ENCODE data around the gene MYOM3. TPM values are rescaled to one million over a fixed set of nuclear protein-coding genes. Genes with fewer than 3 reads are reported as not detected.

Gene MYOM3
- total RNA-seq, 2 donors from 2014 or later, result 0.11 to 0.15 TPM

GRCh38 chr1:24133819-24134218 is 21.9 kb upstream of the MYOM3 start:
- Mint-ChIP-seq H3K4me1 (peaks cover 6% of the 10 kb centered on the region), H3K9me3 (no peaks in the 10 kb centered on the region)
- WGBS, 2 experiments (ENCODE audit: insufficient coverage in 1 of 2, insufficient read length in 1 of 2), result no CpG with 5 or more reads among the region's 1 CpG

GRCh38 chr1:24130385-24130784 is 18.4 kb upstream of the MYOM3 start:
- Mint-ChIP-seq H3K9me3 (no peaks in the 10 kb centered on the region), H3K36me3 (ENCODE audit: low read depth) (no peaks in the 10 kb centered on the region), H3K27me3 (ENCODE audit: insufficient read depth) (no peaks in the 10 kb centered on the region), H3K27ac (no peak overlapping the region), H3K4me1 (peaks cover 7% of the 10 kb centered on the region), H3K4me3 (no peak overlapping the region)
- 91 to 100% methylated on average over 3 of the region's 3 CpGs for WGBS, 2 experiments (ENCODE audit: insufficient coverage in 1 of 2, insufficient read length in 1 of 2)
- TF ChIP-seq CTCF (conservative IDR thresholded peaks at IDR 0.05), result no peak
- Histone ChIP-seq H3K36me3 (ENCODE audit: control insufficient read depth, insufficient read depth, low read length) (no peaks in the 10 kb centered on the region), H3K9me3 (ENCODE audit: control insufficient read depth, low read length) (peaks cover 6% of the 10 kb centered on the region), H3K4me3 (ENCODE audit: low read length) (no peak overlapping the region), H3K27me3 (ENCODE audit: control insufficient read depth, insufficient read depth, low read length, poor library complexity, severe bottlenecking) (no peaks in the 10 kb centered on the region), H3K4me1 (ENCODE audit: control insufficient read depth, insufficient read depth, low read length) (no peaks in the 10 kb centered on the region), H3K27ac (ENCODE audit: low read depth, low read length) (no peak overlapping the region), H3K9ac (ENCODE audit: extremely low read depth, low read length, poor library complexity, severe bottlenecking) (no peak overlapping the region)
- no peak for DNase-seq

More at GRCh38 chr1:24133819-24134218, 21.9 kb upstream of the MYOM3 start:
- Histone ChIP-seq H3K27ac (ENCODE audit: low read depth, low read length) (no peak overlapping the region), H3K4me1 (ENCODE audit: control insufficient read depth, insufficient read depth, low read length) (no peaks in the 10 kb centered on the region), H3K27me3 (ENCODE audit: control insufficient read depth, insufficient read depth, low read length, poor library complexity, severe bottlenecking) (no peaks in the 10 kb centered on the region), H3K9ac (ENCODE audit: extremely low read depth, low read length, poor library complexity, severe bottlenecking) (no peak overlapping the region), H3K9me3 (ENCODE audit: control insufficient read depth, low read length) (peaks cover 6% of the 10 kb centered on the region), H3K36me3 (ENCODE audit: control insufficient read depth, insufficient read depth, low read length) (no peaks in the 10 kb centered on the region), H3K4me3 (ENCODE audit: low read length) (no peak overlapping the region)
- no peak overlapping the region for H3K27ac Mint-ChIP-seq
- H3K36me3 Mint-ChIP-seq (ENCODE audit: low read depth), result no peaks in the 10 kb centered on the region
- H3K4me3 Mint-ChIP-seq, result no peak overlapping the region
- no peaks in the 10 kb centered on the region for H3K27me3 Mint-ChIP-seq (ENCODE audit: insufficient read depth)
- DNase-seq, result no peak
- no peak for TF ChIP-seq CTCF (conservative IDR thresholded peaks at IDR 0.05)

GRCh38 chr1:24127801-24128363 is 15.9 kb upstream of the MYOM3 start:
- no peak overlapping the region for H3K27ac ChIP-seq (ENCODE audit: low read depth, low read length)
- WGBS, 2 experiments (ENCODE audit: insufficient coverage in 1 of 2, insufficient read length in 1 of 2), result 78 to 87% methylated on average over 5 to 7 of the region's 7 CpGs
- Mint-ChIP-seq H3K4me3 (no peak overlapping the region), H3K27me3 (ENCODE audit: insufficient read depth) (no peaks in the 10 kb centered on the region), H3K27ac (no peak overlapping the region), H3K9me3 (no peaks in the 10 kb centered on the region), H3K36me3 (ENCODE audit: low read depth) (no peaks in the 10 kb centered on the region), H3K4me1 (peaks cover 7% of the 10 kb centered on the region)
- no peak for DNase-seq
- peaks cover 6% of the 10 kb centered on the region for H3K9me3 ChIP-seq (ENCODE audit: control insufficient read depth, low read length)
- H3K4me3 ChIP-seq (ENCODE audit: low read length), result no peak overlapping the region
- H3K27me3 ChIP-seq (ENCODE audit: control insufficient read depth, insufficient read depth, low read length, poor library complexity, severe bottlenecking), result no peaks in the 10 kb centered on the region
- no peaks in the 10 kb centered on the region for H3K4me1 ChIP-seq (ENCODE audit: control insufficient read depth, insufficient read depth, low read length)
- no peak for TF ChIP-seq CTCF (conservative IDR thresholded peaks at IDR 0.05)
- H3K9ac ChIP-seq (ENCODE audit: extremely low read depth, low read length, poor library complexity, severe bottlenecking), result no peak overlapping the region
- H3K36me3 ChIP-seq (ENCODE audit: control insufficient read depth, insufficient read depth, low read length), result no peaks in the 10 kb centered on the region

Data from endodermal cell (in vitro differentiated cells).